ENCODE measurements around the gene ZDHHC7.

Gene ZDHHC7, protein sequence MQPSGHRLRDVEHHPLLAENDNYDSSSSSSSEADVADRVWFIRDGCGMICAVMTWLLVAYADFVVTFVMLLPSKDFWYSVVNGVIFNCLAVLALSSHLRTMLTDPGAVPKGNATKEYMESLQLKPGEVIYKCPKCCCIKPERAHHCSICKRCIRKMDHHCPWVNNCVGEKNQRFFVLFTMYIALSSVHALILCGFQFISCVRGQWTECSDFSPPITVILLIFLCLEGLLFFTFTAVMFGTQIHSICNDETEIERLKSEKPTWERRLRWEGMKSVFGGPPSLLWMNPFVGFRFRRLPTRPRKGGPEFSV

GRCh38 chr16:85010931-85011845 is at the start of gene ZDHHC7:
Gene ZDHHC7, minus strand, starts transcription at chr16:85011535. Its CDS starts 20,917 bp downstream, at chr16:84990618.
- H3K79me2 ChIP-seq (ENCODE audit: control insufficient read depth, low read length) = peaks cover 47% of the 10 kb centered on the region
- H4K20me1 ChIP-seq (ENCODE audit: control insufficient read depth, insufficient read depth, low read depth, low read length) = no peaks in the 10 kb centered on the region
- H3F3A ChIP-seq (ENCODE audit: control insufficient read depth, insufficient read depth) = no peaks in the 10 kb centered on the region
- TF ChIP-seq EZH2phosphoT487 (IDR thresholded peaks at IDR 0.05; ENCODE audit: borderline replicate concordance, low read length) (no peak), CTCF (IDR thresholded peaks at IDR 0.05; ENCODE audit: low read depth, low read length, poor library complexity, severe bottlenecking) (no peak)
- peaks cover 4% of the 10 kb centered on the region; the same call in 1 of the 2 replicates for H3K36me3 ChIP-seq (ENCODE audit: control insufficient read depth, low read length)
- no peaks in the 10 kb centered on the region for H3K9me3 ChIP-seq (ENCODE audit: control insufficient read depth, insufficient read depth, low read length)
- H3K4me1 ChIP-seq (ENCODE audit: control insufficient read depth, low read length) = peaks cover 12% of the 10 kb centered on the region
- H3K4me2 ChIP-seq (ENCODE audit: low read length) = peak within 1 kb of the TSS; percentile 86
- H3K9me2 ChIP-seq (replicated peaks; ENCODE audit: control insufficient read depth, low read length) = no peaks in the 10 kb centered on the region
- peak within 1 kb of the TSS; percentile 91 for H3K4me3 ChIP-seq (ENCODE audit: low read length)
- peaks cover 5% of the 10 kb centered on the region; the same call in 1 of the 2 replicates for H3K27me3 ChIP-seq (ENCODE audit: control insufficient read depth, low read length)
- peak within 1 kb of the TSS; percentile 83 for H3K27ac ChIP-seq (ENCODE audit: low read depth, low read length)

DNA sequence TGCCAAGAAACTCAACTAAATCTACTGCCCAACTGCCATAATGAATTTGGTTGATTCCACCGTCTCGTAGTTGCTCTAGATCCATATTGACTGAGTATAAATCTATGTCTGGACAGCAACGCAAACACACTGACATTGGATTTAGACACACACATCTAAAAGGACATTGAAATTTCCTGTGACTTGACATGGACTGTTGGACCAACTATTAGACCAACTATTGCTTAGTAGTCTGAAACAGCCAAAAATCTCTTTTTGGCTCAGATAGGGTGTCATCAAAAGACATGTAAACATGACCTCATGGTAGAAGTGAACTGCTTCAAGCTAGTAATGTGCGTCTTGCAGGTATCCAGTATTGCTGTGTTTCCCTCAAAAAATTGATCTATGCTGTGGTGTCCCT is 47.6 kb upstream of the ZDHHC7 start:
- no peak for TF ChIP-seq CTCF (IDR thresholded peaks at IDR 0.05; ENCODE audit: low read depth, low read length, poor library complexity, severe bottlenecking)
- TF ChIP-seq EZH2phosphoT487 (IDR thresholded peaks at IDR 0.05; ENCODE audit: borderline replicate concordance, low read length) = no peak
- Histone ChIP-seq H3K27ac (ENCODE audit: low read depth, low read length) (no peak overlapping the region), H3K9me2 (replicated peaks; ENCODE audit: control insufficient read depth, low read length) (no peaks in the 10 kb centered on the region), H3K4me2 (ENCODE audit: low read length) (no peak overlapping the region), H3K4me3 (ENCODE audit: low read length) (no peak overlapping the region), H4K20me1 (ENCODE audit: control insufficient read depth, insufficient read depth, low read depth, low read length) (no peaks in the 10 kb centered on the region), H3F3A (ENCODE audit: control insufficient read depth, insufficient read depth) (no peaks in the 10 kb centered on the region), H3K4me1 (ENCODE audit: control insufficient read depth, low read length) (peaks cover 6% of the 10 kb centered on the region), H3K36me3 (ENCODE audit: control insufficient read depth, low read length) (no peaks in the 10 kb centered on the region), H3K27me3 (ENCODE audit: control insufficient read depth, low read length) (peaks cover 30% of the 10 kb centered on the region), H3K9me3 (ENCODE audit: control insufficient read depth, insufficient read depth, low read length) (no peaks in the 10 kb centered on the region), H3K79me2 (ENCODE audit: control insufficient read depth, low read length) (no peaks in the 10 kb centered on the region)

- TF ChIP-seq CTCF (IDR thresholded peaks at IDR 0.05; ENCODE audit: low read depth, low read length, poor library complexity, severe bottlenecking) (no peak), EZH2phosphoT487 (IDR thresholded peaks at IDR 0.05; ENCODE audit: borderline replicate concordance, low read length) (no peak)
- no peak overlapping the region for H3K4me3 ChIP-seq (ENCODE audit: low read length)
- H3K4me1 ChIP-seq (ENCODE audit: control insufficient read depth, low read length) = peaks cover 6% of the 10 kb centered on the region
- no peaks in the 10 kb centered on the region for H3F3A ChIP-seq (ENCODE audit: control insufficient read depth, insufficient read depth)
- no peak overlapping the region for H3K27ac ChIP-seq (ENCODE audit: low read depth, low read length)
- H3K9me3 ChIP-seq (ENCODE audit: control insufficient read depth, insufficient read depth, low read length) = no peaks in the 10 kb centered on the region
- no peaks in the 10 kb centered on the region for H3K36me3 ChIP-seq (ENCODE audit: control insufficient read depth, low read length)
- no peaks in the 10 kb centered on the region for H3K79me2 ChIP-seq (ENCODE audit: control insufficient read depth, low read length)
- H3K4me2 ChIP-seq (ENCODE audit: low read length) = no peak overlapping the region
- no peaks in the 10 kb centered on the region for H3K9me2 ChIP-seq (replicated peaks; ENCODE audit: control insufficient read depth, low read length)
- no peaks in the 10 kb centered on the region for H4K20me1 ChIP-seq (ENCODE audit: control insufficient read depth, insufficient read depth, low read depth, low read length)
- peaks cover 30% of the 10 kb centered on the region for H3K27me3 ChIP-seq (ENCODE audit: control insufficient read depth, low read length)
These were observed 46.6 kb upstream of the ZDHHC7 start for GRCh38 chr16:85057948-85058347.

All from DOHH2 (cell line).